GM21390 (cell line): ENCODE data around the gene ITGB1.
"Not testable (repeated sequence)": the region's sequence is repeated elsewhere in the genome, so short reads cannot be mapped to it uniquely, and the experiment has no call there.

Experiments used
- ATAC-seq: cut with Tn5 transposase; IDR thresholded peaks from one replicate; pipeline ENCODE4 v1.9.1; 2021; ENCODE audit not compliant: unreplicated experiment

The ITGB1 gene

GRCh38 chr10:32980558-32981468 is 22.8 kb upstream of the ITGB1 start:
- peak; percentile 94 for ATAC-seq

- ATAC-seq: no peak
These were observed 22.2 kb upstream of the ITGB1 start for GRCh38 chr10:32980242-32980557.

GRCh38 chr10:32979719-32980118 is 21.7 kb upstream of the ITGB1 start:
- not testable (repeated sequence) for ATAC-seq

GRCh38 chr10:32979041-32979440 is 21.0 kb upstream of the ITGB1 start:
- no peak for ATAC-seq

GRCh38 chr10:32977846-32978809 is 20.1 kb upstream of the ITGB1 start:
- ATAC-seq: not testable (repeated sequence)

- ATAC-seq: no peak
These were observed 18.3 kb upstream of the ITGB1 start for GRCh38 chr10:32976338-32976737.

GRCh38 chr10:32972929-32973328 is 14.9 kb upstream of the ITGB1 start:
- ATAC-seq: no peak

- no peak for ATAC-seq
These were observed 14.4 kb upstream of the ITGB1 start for GRCh38 chr10:32972460-32972859.

- no peak for ATAC-seq
These were observed 13.6 kb upstream of the ITGB1 start for GRCh38 chr10:32971536-32972091.

- peak; percentile 84 for ATAC-seq
These were observed 12.9 kb upstream of the ITGB1 start for GRCh38 chr10:32970910-32971309.

GRCh38 chr10:32964270-32964669 is 6.2 kb upstream of the ITGB1 start:
- ATAC-seq: no peak

GRCh38 chr10:32963096-32963495 is 5.1 kb upstream of the ITGB1 start:
- ATAC-seq: no peak

GRCh38 chr10:32962521-32962920 is 4.5 kb upstream of the ITGB1 start:
- no peak for ATAC-seq

- no peak for ATAC-seq
These were observed 3.9 kb upstream of the ITGB1 start for GRCh38 chr10:32961895-32962369.

GRCh38 chr10:32961343-32961894 is 3.4 kb upstream of the ITGB1 start:
- ATAC-seq: no peak

GRCh38 chr10:32960022-32960421 is 2.0 kb upstream of the ITGB1 start:
- ATAC-seq: no peak

- ATAC-seq: peak; percentile 30
These were observed 1.2 kb upstream of the ITGB1 start for GRCh38 chr10:32959006-32959920.

- ATAC-seq: peak; percentile 26
These were observed 517 bp downstream of the ITGB1 start for GRCh38 chr10:32957341-32958084.
